ENCODE data around the gene C19orf44. TPM values are rescaled to one million over a fixed set of nuclear protein-coding genes. Genes with fewer than 3 reads are reported as not detected.

Gene C19orf44
- total and polyA plus RNA-seq, 4 donors = 3.7 to 15.6 (median 10.6) TPM

GRCh38 chr19:16520074-16520973 lies 24.1 kb downstream of the C19orf44 start:
- no peaks in the 10 kb centered on the region for H3K9me3 ChIP-seq (ENCODE audit: control insufficient read depth, insufficient read depth, low read length)
- 91% methylated on average over 42 of the region's 45 CpGs for WGBS (ENCODE audit: insufficient coverage)
- DNase-seq (ENCODE audit: low read depth in 4 of 6, low spot score in 6 of 6) = no peak
- H3K36me3 ChIP-seq (ENCODE audit: control insufficient read depth, insufficient read depth, low read length) = peaks cover 99% of the 10 kb centered on the region
- no peaks in the 10 kb centered on the region for H3K27me3 ChIP-seq (ENCODE audit: control insufficient read depth, insufficient read depth, low read length)
- H3K4me3 ChIP-seq (ENCODE audit: low read depth, low read length) = no peak overlapping the region
- no peaks in the 10 kb centered on the region for H3K4me1 ChIP-seq (ENCODE audit: control insufficient read depth, insufficient read depth, low read length)
- no peak overlapping the region for H3K27ac ChIP-seq (ENCODE audit: low read depth, low read length)

- H3K36me3 ChIP-seq (ENCODE audit: control insufficient read depth, insufficient read depth, low read length) = peaks cover 99% of the 10 kb centered on the region
- no peak for DNase-seq (ENCODE audit: low read depth in 4 of 6, low spot score in 6 of 6)
- H3K4me3 ChIP-seq (ENCODE audit: low read depth, low read length) = no peak overlapping the region
- H3K9me3 ChIP-seq (ENCODE audit: control insufficient read depth, insufficient read depth, low read length) = no peaks in the 10 kb centered on the region
- H3K27me3 ChIP-seq (ENCODE audit: control insufficient read depth, insufficient read depth, low read length) = no peaks in the 10 kb centered on the region
- no peaks in the 10 kb centered on the region for H3K4me1 ChIP-seq (ENCODE audit: control insufficient read depth, insufficient read depth, low read length)
- H3K27ac ChIP-seq (ENCODE audit: low read depth, low read length) = no peak overlapping the region
- WGBS (ENCODE audit: insufficient coverage) = 100% methylated on average over 11 of the region's 18 CpGs
These were observed 24.9 kb downstream of the C19orf44 start for GRCh38 chr19:16520986-16521624.

GRCh38 chr19:16521715-16522289 lies 25.6 kb downstream of the C19orf44 start:
- no peaks in the 10 kb centered on the region for H3K4me1 ChIP-seq (ENCODE audit: control insufficient read depth, insufficient read depth, low read length)
- WGBS (ENCODE audit: insufficient coverage) = 97% methylated on average over 7 of the region's 10 CpGs
- peaks cover 99% of the 10 kb centered on the region for H3K36me3 ChIP-seq (ENCODE audit: control insufficient read depth, insufficient read depth, low read length)
- no peak for DNase-seq (ENCODE audit: low read depth in 4 of 6, low spot score in 6 of 6)
- H3K9me3 ChIP-seq (ENCODE audit: control insufficient read depth, insufficient read depth, low read length) = no peaks in the 10 kb centered on the region
- H3K4me3 ChIP-seq (ENCODE audit: low read depth, low read length) = no peak overlapping the region
- H3K27me3 ChIP-seq (ENCODE audit: control insufficient read depth, insufficient read depth, low read length) = no peaks in the 10 kb centered on the region
- H3K27ac ChIP-seq (ENCODE audit: low read depth, low read length) = no peak overlapping the region

- Histone ChIP-seq H3K9me3 (ENCODE audit: control insufficient read depth, insufficient read depth, low read length) (no peaks in the 10 kb centered on the region), H3K4me1 (ENCODE audit: control insufficient read depth, insufficient read depth, low read length) (no peaks in the 10 kb centered on the region), H3K36me3 (ENCODE audit: control insufficient read depth, insufficient read depth, low read length) (peaks cover 99% of the 10 kb centered on the region), H3K4me3 (ENCODE audit: low read depth, low read length) (no peak overlapping the region), H3K27me3 (ENCODE audit: control insufficient read depth, insufficient read depth, low read length) (no peaks in the 10 kb centered on the region), H3K27ac (ENCODE audit: low read depth, low read length) (no peak overlapping the region)
- 96% methylated on average over 22 of the region's 25 CpGs for WGBS (ENCODE audit: insufficient coverage)
- no peak for DNase-seq (ENCODE audit: low read depth in 4 of 6, low spot score in 6 of 6)
These were observed 26.6 kb downstream of the C19orf44 start for GRCh38 chr19:16522559-16523377.

GRCh38 chr19:16524991-16525734 lies 29.0 kb downstream of the C19orf44 start:
- Histone ChIP-seq H3K27me3 (ENCODE audit: control insufficient read depth, insufficient read depth, low read length) (no peaks in the 10 kb centered on the region), H3K36me3 (ENCODE audit: control insufficient read depth, insufficient read depth, low read length) (peaks cover 99% of the 10 kb centered on the region), H3K9me3 (ENCODE audit: control insufficient read depth, insufficient read depth, low read length) (no peaks in the 10 kb centered on the region), H3K4me1 (ENCODE audit: control insufficient read depth, insufficient read depth, low read length) (no peaks in the 10 kb centered on the region), H3K27ac (ENCODE audit: low read depth, low read length) (no peak overlapping the region), H3K4me3 (ENCODE audit: low read depth, low read length) (no peak overlapping the region)
- WGBS (ENCODE audit: insufficient coverage) = 98% methylated on average over 54 of the region's 54 CpGs
- no peak for DNase-seq (ENCODE audit: low read depth in 4 of 6, low spot score in 6 of 6)

GRCh38 chr19:16525751-16526481 lies 29.7 kb downstream of the C19orf44 start:
- Histone ChIP-seq H3K4me3 (ENCODE audit: low read depth, low read length) (no peak overlapping the region), H3K4me1 (ENCODE audit: control insufficient read depth, insufficient read depth, low read length) (no peaks in the 10 kb centered on the region), H3K27me3 (ENCODE audit: control insufficient read depth, insufficient read depth, low read length) (no peaks in the 10 kb centered on the region), H3K27ac (ENCODE audit: low read depth, low read length) (no peak overlapping the region), H3K36me3 (ENCODE audit: control insufficient read depth, insufficient read depth, low read length) (peaks cover 99% of the 10 kb centered on the region), H3K9me3 (ENCODE audit: control insufficient read depth, insufficient read depth, low read length) (no peaks in the 10 kb centered on the region)
- 95% methylated on average over 27 of the region's 29 CpGs for WGBS (ENCODE audit: insufficient coverage)
- no peak for DNase-seq (ENCODE audit: low read depth in 4 of 6, low spot score in 6 of 6)

GRCh38 chr19:16527334-16527935 lies 31.2 kb downstream of the C19orf44 start:
- Histone ChIP-seq H3K4me1 (ENCODE audit: control insufficient read depth, insufficient read depth, low read length) (no peaks in the 10 kb centered on the region), H3K27me3 (ENCODE audit: control insufficient read depth, insufficient read depth, low read length) (no peaks in the 10 kb centered on the region), H3K36me3 (ENCODE audit: control insufficient read depth, insufficient read depth, low read length) (peaks cover 100% of the 10 kb centered on the region), H3K9me3 (ENCODE audit: control insufficient read depth, insufficient read depth, low read length) (no peaks in the 10 kb centered on the region), H3K4me3 (ENCODE audit: low read depth, low read length) (no peak overlapping the region), H3K27ac (ENCODE audit: low read depth, low read length) (no peak overlapping the region)
- no peak for DNase-seq (ENCODE audit: low read depth in 4 of 6, low spot score in 6 of 6)
- 86% methylated on average over 12 of the region's 14 CpGs for WGBS (ENCODE audit: insufficient coverage)

GRCh38 chr19:16527971-16528521 lies 31.9 kb downstream of the C19orf44 start:
- peaks cover 100% of the 10 kb centered on the region for H3K36me3 ChIP-seq (ENCODE audit: control insufficient read depth, insufficient read depth, low read length)
- H3K27me3 ChIP-seq (ENCODE audit: control insufficient read depth, insufficient read depth, low read length) = no peaks in the 10 kb centered on the region
- no peak for DNase-seq (ENCODE audit: low read depth in 4 of 6, low spot score in 6 of 6)
- WGBS (ENCODE audit: insufficient coverage) = 81% methylated on average over 8 of the region's 12 CpGs
- H3K27ac ChIP-seq (ENCODE audit: low read depth, low read length) = no peak overlapping the region
- no peaks in the 10 kb centered on the region for H3K4me1 ChIP-seq (ENCODE audit: control insufficient read depth, insufficient read depth, low read length)
- no peak overlapping the region for H3K4me3 ChIP-seq (ENCODE audit: low read depth, low read length)
- no peaks in the 10 kb centered on the region for H3K9me3 ChIP-seq (ENCODE audit: control insufficient read depth, insufficient read depth, low read length)
